NCI-H146 treated with DMSO at 0.1 percent for 48 hours (cell line): Measurements from ENCODE around the gene A3GALT2.
"Not testable (repeated sequence)": the region's sequence is repeated elsewhere in the genome, so short reads cannot be mapped to it uniquely, and the experiment has no call there.

Experiments used
- DNase-seq: peaks from one replicate; lab custom pipeline; 2025; ENCODE audit not compliant: unreplicated experiment; lab: John Stamatoyannopoulos, UW

The A3GALT2 gene

GRCh38 chr1:33295023-33295422 is 25.9 kb downstream of the A3GALT2 start:
- DNase-seq: no peak

- no peak for DNase-seq
These were observed 26.6 kb downstream of the A3GALT2 start for GRCh38 chr1:33294071-33295010.

GRCh38 chr1:33292726-33293340 is 28.1 kb downstream of the A3GALT2 start:
- no peak for DNase-seq

GRCh38 chr1:33290615-33291014 is 30.3 kb downstream of the A3GALT2 start:
- DNase-seq: not testable (repeated sequence)

- DNase-seq: no peak
These were observed 31.1 kb downstream of the A3GALT2 start for GRCh38 chr1:33289858-33290154.

GRCh38 chr1:33288976-33289857 is 31.7 kb downstream of the A3GALT2 start:
- no peak for DNase-seq

- DNase-seq: no peak
These were observed 33.6 kb downstream of the A3GALT2 start for GRCh38 chr1:33287317-33287716.

- no peak for DNase-seq
These were observed 34.3 kb downstream of the A3GALT2 start for GRCh38 chr1:33286451-33287185.

GRCh38 chr1:33284049-33284448 is 36.8 kb downstream of the A3GALT2 start:
- no peak for DNase-seq

- DNase-seq: no peak
These were observed 38.1 kb downstream of the A3GALT2 start for GRCh38 chr1:33282791-33283190.

GRCh38 chr1:33281554-33282303 is 39.2 kb downstream of the A3GALT2 start:
- DNase-seq: no peak

GRCh38 chr1:33280091-33280661 is 40.7 kb downstream of the A3GALT2 start:
- no peak for DNase-seq

GRCh38 chr1:33277488-33278084 is 43.3 kb downstream of the A3GALT2 start:
- DNase-seq: no peak

- DNase-seq: no peak
These were observed 44.2 kb downstream of the A3GALT2 start for GRCh38 chr1:33276573-33277298.

GRCh38 chr1:33275706-33276572 is 45.0 kb downstream of the A3GALT2 start:
- no peak for DNase-seq

- no peak for DNase-seq
These were observed 45.7 kb downstream of the A3GALT2 start for GRCh38 chr1:33275195-33275594.

- no peak for DNase-seq
These were observed 46.5 kb downstream of the A3GALT2 start for GRCh38 chr1:33274446-33274845.

- no peak for DNase-seq
These were observed 46.9 kb downstream of the A3GALT2 start for GRCh38 chr1:33273961-33274371.
